Middle frontal gyrus (tissue), 1 donor: ENCODE data around the gene CST8.
A peak's percentile ranks its signal among the peaks of the same experiment; 100 is the strongest.

Experiments used
- DNase-seq: peaks from one replicate; pipeline ENCODE4 v3.0.0-alpha.2; 2015; ENCODE audit warnings: low spot score; ENCODE audit errors: extremely low spot score

CST8 gene

GRCh38 chr20:23519556-23519955 lies 28.6 kb downstream of the CST8 start:
- no peak for DNase-seq

- no peak for DNase-seq
Measured at GRCh38 chr20:23520185-23520584, 29.3 kb downstream of the CST8 start.

GRCh38 chr20:23524146-23524545 lies 33.2 kb downstream of the CST8 start:
- DNase-seq: no peak

GRCh38 chr20:23526850-23527249 lies 35.9 kb downstream of the CST8 start:
- DNase-seq: no peak

GRCh38 chr20:23528867-23529431 lies 38.0 kb downstream of the CST8 start:
- DNase-seq: no peak

GRCh38 chr20:23530937-23531567 lies 40.1 kb downstream of the CST8 start:
- DNase-seq: no peak

- no peak for DNase-seq
Measured at GRCh38 chr20:23532533-23532932, 41.6 kb downstream of the CST8 start.

- DNase-seq: no peak
Measured at GRCh38 chr20:23533161-23533560, 42.2 kb downstream of the CST8 start.

GRCh38 chr20:23534801-23535593 lies 44.1 kb downstream of the CST8 start:
- DNase-seq: peak; percentile 9

- no peak for DNase-seq
Measured at GRCh38 chr20:23536328-23536974, 45.5 kb downstream of the CST8 start.

- DNase-seq: no peak
Measured at GRCh38 chr20:23537030-23537429, 46.1 kb downstream of the CST8 start.

GRCh38 chr20:23540624-23541023 lies 49.7 kb downstream of the CST8 start:
- no peak for DNase-seq

- no peak for DNase-seq
Measured at GRCh38 chr20:23541330-23541729, 50.4 kb downstream of the CST8 start.

- DNase-seq: no peak
Measured at GRCh38 chr20:23541776-23542175, 50.9 kb downstream of the CST8 start.

GRCh38 chr20:23542801-23543200 lies 51.9 kb downstream of the CST8 start:
- no peak for DNase-seq

GRCh38 chr20:23544133-23544532 lies 53.2 kb downstream of the CST8 start:
- no peak for DNase-seq
